CD14-positive monocyte (primary cell): Measurements from ENCODE around the gene EPS8L1. TPM values are rescaled to one million over a fixed set of nuclear protein-coding genes. Genes with fewer than 3 reads are reported as not detected.
A peak's percentile ranks its signal among the peaks of the same experiment; 100 is the strongest.

Source experiments
- DNase-seq, 3 donors: peaks; one replicate each; pipeline ENCODE4 v3.0.0-alpha.2; 2011 to 2022
- H2AFZ ChIP-seq: 2 replicates; pipeline ENCODE4 v1.6.0; 2012; ENCODE audit warnings: mild to moderate bottlenecking, low read depth, low read length, inconsistent platforms; ENCODE audit not compliant: insufficient read depth, poor library complexity, severe bottlenecking
- H3K27ac ChIP-seq, 2 donors: 1 replicate in 1 of 2; 2 replicates in 1 of 2; pipeline ENCODE4 v1.5.1; 2012 to 2013; ENCODE audit warnings: low read length in 2 of 2, control low read depth in 1 of 2, inconsistent platforms in 1 of 2, low read depth in 1 of 2, mild to moderate bottlenecking in 1 of 2
- H3K27me3 ChIP-seq, 2 donors: one replicate each; pipeline versions ENCODE4 v1.6.0 to v1.6.1; 2011 to 2013; ENCODE audit warnings: low read length in 2 of 2; ENCODE audit not compliant: control insufficient read depth in 2 of 2, insufficient read depth in 2 of 2
- H3K36me3 ChIP-seq, 2 donors: replicated peaks in 1 of 2; 1 replicate in 1 of 2; 2 replicates in 1 of 2; pipeline versions ENCODE4 v1.5.1 to v1.6.1; 2012 to 2013; ENCODE audit warnings: low read length in 2 of 2, control low read depth in 1 of 2, inconsistent platforms in 1 of 2, mild to moderate bottlenecking in 1 of 2; ENCODE audit not compliant: insufficient read depth in 2 of 2, control insufficient read depth in 1 of 2
- H3K4me1 ChIP-seq, 2 donors: 1 replicate in 1 of 2; 2 replicates in 1 of 2; pipeline versions ENCODE4 v1.5.1 to v1.6.1; 2012 to 2013; ENCODE audit warnings: low read length in 2 of 2, control low read depth in 1 of 2, inconsistent platforms in 1 of 2, mild to moderate bottlenecking in 1 of 2, moderate library complexity in 1 of 2; ENCODE audit not compliant: insufficient read depth in 2 of 2, control insufficient read depth in 1 of 2
- H3K4me2 ChIP-seq: replicated peaks from 2 replicates; pipeline ENCODE3; 2012; ENCODE audit warnings: low read length, moderate library complexity, mild to moderate bottlenecking; ENCODE audit not compliant: poor library complexity, severe bottlenecking; ENCODE audit errors: extremely low read depth
- H3K4me3 ChIP-seq, 3 experiments: fragments of 200-600 bp in 1 of 3; sonication (generic) in 1 of 3; replicated peaks in 1 of 3; 1 replicate in 2 of 3; 2 replicates in 1 of 3; pipeline ENCODE4 v1.5.1; 2011 to 2013; ENCODE audit warnings: low read length in 3 of 3, mild to moderate bottlenecking in 3 of 3, control low read depth in 2 of 3, low read depth in 2 of 3, inconsistent platforms in 1 of 3, moderate library complexity in 1 of 3
- H3K79me2 ChIP-seq: 2 replicates; pipeline ENCODE4 v1.6.0; 2012; ENCODE audit warnings: mild to moderate bottlenecking, control low read depth, inconsistent platforms, low read length, moderate library complexity; ENCODE audit not compliant: insufficient read depth
- H3K9ac ChIP-seq: 2 replicates; pipeline ENCODE4 v1.6.0; 2017; ENCODE audit warnings: low read length, mild to moderate bottlenecking; ENCODE audit not compliant: insufficient read depth, poor library complexity, severe bottlenecking
- H3K9me3 ChIP-seq, 2 donors: replicated peaks in 1 of 2; 1 replicate in 1 of 2; 2 replicates in 1 of 2; pipeline versions ENCODE4 v1.5.1 to v1.6.1; 2012 to 2013; ENCODE audit warnings: low read length in 2 of 2, control low read depth in 1 of 2; ENCODE audit not compliant: control insufficient read depth in 1 of 2, insufficient read depth in 1 of 2
- H4K20me1 ChIP-seq: 2 replicates; pipeline ENCODE4 v1.6.0; 2012; ENCODE audit warnings: mild to moderate bottlenecking, low read length, control low read depth, moderate library complexity; ENCODE audit not compliant: insufficient read depth
- H3K27ac Mint-ChIP-seq, 7 donors: one replicate each; pipeline ENCODE4 v1.8.0; 2020; ENCODE audit warnings: mild to moderate bottlenecking in 7 of 7, mixed read lengths in 7 of 7, moderate library complexity in 6 of 7, inconsistent platforms in 2 of 7
- H3K27me3 Mint-ChIP-seq, 3 donors: one replicate each; pipeline ENCODE4 v1.8.0; 2021 to 2022; ENCODE audit warnings: low read depth in 3 of 3, mild to moderate bottlenecking in 3 of 3, mixed read lengths in 3 of 3, moderate library complexity in 3 of 3, inconsistent platforms in 1 of 3
- H3K36me3 Mint-ChIP-seq, 2 donors: one replicate each; pipeline ENCODE4 v1.8.0; 2020; ENCODE audit warnings: mixed read lengths in 2 of 2, inconsistent platforms in 1 of 2, mild to moderate bottlenecking in 1 of 2
- H3K4me1 Mint-ChIP-seq: one replicate; pipeline ENCODE4 v1.8.0; 2020; ENCODE audit warnings: mild to moderate bottlenecking, mixed read lengths
- H3K4me3 Mint-ChIP-seq, 2 donors: one replicate each; pipeline ENCODE4 v1.8.0; 2020; ENCODE audit warnings: mild to moderate bottlenecking in 2 of 2, mixed read lengths in 2 of 2, moderate library complexity in 1 of 2
- H3K9me3 Mint-ChIP-seq, 7 donors: one replicate each; pipeline ENCODE4 v1.8.0; 2020 to 2022; ENCODE audit warnings: mixed read lengths in 7 of 7, mild to moderate bottlenecking in 6 of 7, moderate library complexity in 6 of 7, inconsistent platforms in 2 of 7
- WGBS: methylation state at CpG from one replicate; pipeline ENCODE4 v1.1.5; 2013; ENCODE audit warnings: missing lambda C conversion rate; ENCODE audit not compliant: insufficient coverage; 5-methylcytosine and 5-hydroxymethylcytosine counted together
- intact Hi-C, 2 donors: fragments of 100-400 bp; cut with micrococcal nuclease; formaldehyde crosslinking; loops; one replicate each; pipeline versions ENCODE4 v1.15.0 to v1.15.1; 2023
- polyA plus RNA-seq, 3 donors: library from polyadenylated mRNA; depleted of rRNA in 1 of 3; unstranded in 2 of 3; stranded (reverse) in 1 of 3; fragments of 300-500 nt in 2 of 3; fragments of >200 nt in 1 of 3; fragmentation: Illumina TruSeq in 2 of 3; gene quantifications; 1 replicate in 2 of 3; 2 replicates in 1 of 3; pipeline ENCODE4 v1.2.3, GENCODE V29; 2012 to 2021
- TF ChIP-seq, protein P1 (sequence below): fragments of 200-600 bp; IDR thresholded peaks from one replicate; pipeline ENCODE4 v1.8.0; 2022; ENCODE audit warnings: antibody characterized with exemption, mild to moderate bottlenecking

EPS8L1 gene
- polyA plus RNA-seq, 3 donors, result 1.5 to 5.0 (median 1.8) TPM

DNA sequence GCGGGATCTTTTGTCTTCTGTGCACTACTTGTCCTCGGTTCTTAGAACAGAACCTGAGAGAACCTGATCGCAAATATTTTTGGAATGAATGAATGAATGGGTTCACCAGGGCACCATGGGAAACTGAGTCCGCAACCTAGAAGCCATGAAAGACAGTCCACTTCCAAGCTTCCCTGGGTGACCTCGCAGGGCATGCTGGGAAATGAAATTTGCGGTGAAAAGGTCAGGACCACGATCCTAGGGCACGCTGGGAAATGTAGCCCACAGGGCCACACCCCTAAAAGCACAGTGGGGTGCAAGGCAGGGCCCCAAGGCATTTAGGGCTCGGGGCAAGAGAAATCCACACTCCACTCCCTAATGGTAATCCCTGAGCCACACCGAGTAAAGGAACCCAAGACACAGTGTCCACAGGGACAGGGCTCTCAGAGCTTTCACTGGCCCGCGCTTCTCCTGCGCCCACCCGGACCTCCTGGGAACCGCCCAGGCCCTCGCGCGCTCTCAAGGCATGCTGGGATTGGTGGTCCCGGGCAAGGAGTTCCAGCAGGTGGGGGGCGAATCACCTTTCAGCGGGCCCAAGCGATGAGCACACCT lies 42.8 kb downstream of the EPS8L1 start:
- intact Hi-C loops, result loop anchor here in 1 of 2 donors (10.0 kb wide), 1 partner anchor 136 kb away; the partner anchor contains the start of gene PPP6R1
- H3K27me3 ChIP-seq, result peaks cover 0 to 3% of the 10 kb centered on the region in 2 donors
- H3K9me3 ChIP-seq, result no peaks in the 10 kb centered on the region
- Mint-ChIP-seq H3K27me3 (peaks cover 12 to 22% (median 18%) of the 10 kb centered on the region in 3 donors), H3K9me3 (no peaks in the 10 kb centered on the region), H3K27ac (peak overlapping the region in 6 of 7 donors; percentile 77 to 93 (median 87)), H3K4me3 (peak overlapping the region; percentile 89 to 94), H3K36me3 (peaks cover 1 to 11% of the 10 kb centered on the region in 2 donors), H3K4me1 (peaks cover 45% of the 10 kb centered on the region)
- no peak overlapping the region for H3K9ac ChIP-seq
- peaks cover 2 to 3% of the 10 kb centered on the region in 2 donors for H3K36me3 ChIP-seq
- DNase-seq, result peak in 1 of 3 donors; percentile 13
- TF ChIP-seq, protein P1, sequence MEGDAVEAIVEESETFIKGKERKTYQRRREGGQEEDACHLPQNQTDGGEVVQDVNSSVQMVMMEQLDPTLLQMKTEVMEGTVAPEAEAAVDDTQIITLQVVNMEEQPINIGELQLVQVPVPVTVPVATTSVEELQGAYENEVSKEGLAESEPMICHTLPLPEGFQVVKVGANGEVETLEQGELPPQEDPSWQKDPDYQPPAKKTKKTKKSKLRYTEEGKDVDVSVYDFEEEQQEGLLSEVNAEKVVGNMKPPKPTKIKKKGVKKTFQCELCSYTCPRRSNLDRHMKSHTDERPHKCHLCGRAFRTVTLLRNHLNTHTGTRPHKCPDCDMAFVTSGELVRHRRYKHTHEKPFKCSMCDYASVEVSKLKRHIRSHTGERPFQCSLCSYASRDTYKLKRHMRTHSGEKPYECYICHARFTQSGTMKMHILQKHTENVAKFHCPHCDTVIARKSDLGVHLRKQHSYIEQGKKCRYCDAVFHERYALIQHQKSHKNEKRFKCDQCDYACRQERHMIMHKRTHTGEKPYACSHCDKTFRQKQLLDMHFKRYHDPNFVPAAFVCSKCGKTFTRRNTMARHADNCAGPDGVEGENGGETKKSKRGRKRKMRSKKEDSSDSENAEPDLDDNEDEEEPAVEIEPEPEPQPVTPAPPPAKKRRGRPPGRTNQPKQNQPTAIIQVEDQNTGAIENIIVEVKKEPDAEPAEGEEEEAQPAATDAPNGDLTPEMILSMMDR, result no peak
- 11% methylated on average over 18 of the region's 22 CpGs for WGBS
- H2AFZ ChIP-seq, result peak overlapping the region; percentile 84
- H3K4me3 ChIP-seq, result peak overlapping the region; percentile 56 to 94 (median 75)
- H3K27ac ChIP-seq, result peak overlapping the region in 1 of 2 donors; percentile 70
- peaks cover 36% of the 10 kb centered on the region for H4K20me1 ChIP-seq
- peak overlapping the region; percentile 88 for H3K4me2 ChIP-seq
- peaks cover 25 to 53% of the 10 kb centered on the region in 2 donors for H3K4me1 ChIP-seq
- H3K79me2 ChIP-seq, result peaks cover 36% of the 10 kb centered on the region

GRCh38 chr19:55119053-55119452 lies 43.4 kb downstream of the EPS8L1 start:
- H3K4me1 ChIP-seq, result peaks cover 25 to 53% of the 10 kb centered on the region in 2 donors
- H3K36me3 ChIP-seq, result no peaks in the 10 kb centered on the region
- peak overlapping the region in 5 of 7 donors; percentile 17 to 84 (median 50) for H3K27ac Mint-ChIP-seq
- H3K4me3 Mint-ChIP-seq, result peak overlapping the region; percentile 24 to 51
- peaks cover 0 to 6% of the 10 kb centered on the region in 2 donors for H3K27me3 ChIP-seq
- H3K4me2 ChIP-seq, result peak overlapping the region; percentile 88
- H3K79me2 ChIP-seq, result peaks cover 30% of the 10 kb centered on the region
- peak overlapping the region in 1 of 3 experiments; percentile 94 for H3K4me3 ChIP-seq
- peaks cover 45% of the 10 kb centered on the region for H3K4me1 Mint-ChIP-seq
- WGBS, result 30% methylated on average over 6 of the region's 14 CpGs
- H3K27me3 Mint-ChIP-seq, result peaks cover 17 to 26% (median 19%) of the 10 kb centered on the region in 3 donors
- H3K36me3 Mint-ChIP-seq, result peaks cover 1 to 10% of the 10 kb centered on the region in 2 donors
- intact Hi-C loops, result loop anchor here in 1 of 2 donors (10.0 kb wide), 1 partner anchor 136 kb away; the partner anchor contains the start of gene PPP6R1
- H3K9me3 Mint-ChIP-seq, result peaks cover 0 to 2% (median 0%) of the 10 kb centered on the region in 7 donors
- H3K9ac ChIP-seq, result no peak overlapping the region
- H4K20me1 ChIP-seq, result peaks cover 30% of the 10 kb centered on the region
- TF ChIP-seq, protein P1, result no peak
- no peak overlapping the region for H3K27ac ChIP-seq
- peak overlapping the region; percentile 84 for H2AFZ ChIP-seq
- H3K9me3 ChIP-seq, result no peaks in the 10 kb centered on the region
- peak in 2 of 3 donors; percentile 34 to 38 for DNase-seq
